Islet precursor cell (in vitro differentiated cells): ENCODE measurements around the gene OLIG1.

Experiments
- DNase-seq: peaks from one replicate; pipeline ENCODE4 v3.0.0-alpha.2; 2018

OLIG1 gene, protein sequence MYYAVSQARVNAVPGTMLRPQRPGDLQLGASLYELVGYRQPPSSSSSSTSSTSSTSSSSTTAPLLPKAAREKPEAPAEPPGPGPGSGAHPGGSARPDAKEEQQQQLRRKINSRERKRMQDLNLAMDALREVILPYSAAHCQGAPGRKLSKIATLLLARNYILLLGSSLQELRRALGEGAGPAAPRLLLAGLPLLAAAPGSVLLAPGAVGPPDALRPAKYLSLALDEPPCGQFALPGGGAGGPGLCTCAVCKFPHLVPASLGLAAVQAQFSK

DNA sequence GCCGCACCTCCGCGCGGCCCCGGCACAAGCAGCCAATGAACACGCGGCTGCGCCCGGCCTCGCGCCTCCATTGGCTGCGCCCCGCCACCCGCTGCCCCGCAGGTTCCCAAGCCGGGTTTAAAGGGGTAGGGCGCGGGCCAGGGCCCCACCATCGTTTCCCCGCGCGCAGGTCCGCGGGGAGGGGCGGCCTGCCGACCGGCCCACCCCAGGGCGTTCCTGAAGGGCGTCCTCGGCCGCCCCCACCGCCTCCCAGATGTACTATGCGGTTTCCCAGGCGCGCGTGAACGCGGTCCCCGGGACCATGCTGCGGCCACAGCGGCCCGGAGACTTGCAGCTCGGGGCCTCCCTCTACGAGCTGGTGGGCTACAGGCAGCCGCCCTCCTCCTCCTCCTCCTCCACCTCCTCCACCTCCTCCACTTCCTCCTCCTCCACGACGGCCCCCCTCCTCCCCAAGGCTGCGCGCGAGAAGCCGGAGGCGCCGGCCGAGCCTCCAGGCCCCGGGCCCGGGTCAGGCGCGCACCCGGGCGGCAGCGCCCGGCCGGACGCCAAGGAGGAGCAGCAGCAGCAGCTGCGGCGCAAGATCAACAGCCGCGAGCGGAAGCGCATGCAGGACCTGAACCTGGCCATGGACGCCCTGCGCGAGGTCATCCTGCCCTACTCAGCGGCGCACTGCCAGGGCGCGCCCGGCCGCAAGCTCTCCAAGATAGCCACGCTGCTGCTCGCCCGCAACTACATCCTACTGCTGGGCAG, at the start of gene OLIG1:
TSS of gene OLIG1 (plus strand) at position 148 of the 750 bp plus-strand sequence. CDS start at position 254, 106 bp downstream.
- DNase-seq = peak; percentile 77

- peak; percentile 51 for DNase-seq
These were observed 49.3 kb upstream of the OLIG1 start for GRCh38 chr21:33020558-33021100.

GRCh38 chr21:33021150-33021549, 48.8 kb upstream of the OLIG1 start:
- DNase-seq = peak; percentile 22

- DNase-seq = peak; percentile 42
These were observed 48.3 kb upstream of the OLIG1 start for GRCh38 chr21:33021667-33022066.

DNA sequence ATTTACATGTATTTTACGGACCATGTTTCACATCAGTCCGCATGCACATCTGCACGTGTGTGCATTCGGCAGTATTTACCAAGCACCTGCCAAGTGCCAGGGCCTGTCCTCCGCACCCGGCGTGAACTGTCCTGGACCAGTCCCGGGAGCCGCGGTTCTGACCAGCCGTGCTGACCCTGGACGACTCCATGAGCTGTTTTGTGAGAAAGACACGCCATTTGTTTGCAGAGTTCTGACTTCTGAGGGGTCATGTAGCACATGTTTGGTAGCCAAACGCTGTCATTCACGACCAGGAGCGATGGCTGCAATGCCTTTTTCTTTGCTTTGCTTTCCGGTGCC, 47.5 kb upstream of the OLIG1 start:
- no peak for DNase-seq

- DNase-seq = peak; percentile 54
These were observed 46.9 kb upstream of the OLIG1 start for GRCh38 chr21:33022828-33023573.

GRCh38 chr21:33023574-33024200, 46.3 kb upstream of the OLIG1 start:
- peak; percentile 56 for DNase-seq

GRCh38 chr21:33024201-33025103, 45.5 kb upstream of the OLIG1 start:
- no peak for DNase-seq

DNA sequence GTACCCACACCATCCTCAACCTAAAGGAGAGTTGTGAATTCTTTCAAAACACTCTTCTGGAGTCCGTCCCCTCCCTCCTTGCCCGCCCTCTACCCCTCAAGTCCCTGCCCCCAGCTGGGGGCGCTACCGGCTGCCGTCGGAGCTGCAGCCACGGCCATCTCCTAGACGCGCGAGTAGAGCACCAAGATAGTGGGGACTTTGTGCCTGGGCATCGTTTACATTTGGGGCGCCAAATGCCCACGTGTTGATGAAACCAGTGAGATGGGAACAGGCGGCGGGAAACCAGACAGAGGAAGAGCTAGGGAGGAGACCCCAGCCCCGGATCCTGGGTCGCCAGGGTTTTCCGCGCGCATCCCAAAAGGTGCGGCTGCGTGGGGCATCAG, 44.8 kb upstream of the OLIG1 start:
- peak; percentile 70 for DNase-seq

GRCh38 chr21:33025489-33026442, 44.2 kb upstream of the OLIG1 start, which contains the start of gene OLIG2:
Gene OLIG2, plus strand, starts transcription at chr21:33025935. Its CDS starts 928 bp downstream, at chr21:33026863.
- peak; percentile 95 for DNase-seq

- DNase-seq = no peak
These were observed 43.5 kb upstream of the OLIG1 start for GRCh38 chr21:33026443-33026858.

DNA sequence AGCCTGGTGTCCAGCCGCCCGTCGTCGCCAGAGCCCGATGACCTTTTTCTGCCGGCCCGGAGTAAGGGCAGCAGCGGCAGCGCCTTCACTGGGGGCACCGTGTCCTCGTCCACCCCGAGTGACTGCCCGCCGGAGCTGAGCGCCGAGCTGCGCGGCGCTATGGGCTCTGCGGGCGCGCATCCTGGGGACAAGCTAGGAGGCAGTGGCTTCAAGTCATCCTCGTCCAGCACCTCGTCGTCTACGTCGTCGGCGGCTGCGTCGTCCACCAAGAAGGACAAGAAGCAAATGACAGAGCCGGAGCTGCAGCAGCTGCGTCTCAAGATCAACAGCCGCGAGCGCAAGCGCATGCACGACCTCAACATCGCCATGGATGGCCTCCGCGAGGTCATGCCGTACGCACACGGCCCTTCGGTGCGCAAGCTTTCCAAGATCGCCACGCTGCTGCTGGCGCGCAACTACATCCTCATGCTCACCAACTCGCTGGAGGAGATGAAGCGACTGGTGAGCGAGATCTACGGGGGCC, 43.0 kb upstream of the OLIG1 start:
- DNase-seq = no peak

DNA sequence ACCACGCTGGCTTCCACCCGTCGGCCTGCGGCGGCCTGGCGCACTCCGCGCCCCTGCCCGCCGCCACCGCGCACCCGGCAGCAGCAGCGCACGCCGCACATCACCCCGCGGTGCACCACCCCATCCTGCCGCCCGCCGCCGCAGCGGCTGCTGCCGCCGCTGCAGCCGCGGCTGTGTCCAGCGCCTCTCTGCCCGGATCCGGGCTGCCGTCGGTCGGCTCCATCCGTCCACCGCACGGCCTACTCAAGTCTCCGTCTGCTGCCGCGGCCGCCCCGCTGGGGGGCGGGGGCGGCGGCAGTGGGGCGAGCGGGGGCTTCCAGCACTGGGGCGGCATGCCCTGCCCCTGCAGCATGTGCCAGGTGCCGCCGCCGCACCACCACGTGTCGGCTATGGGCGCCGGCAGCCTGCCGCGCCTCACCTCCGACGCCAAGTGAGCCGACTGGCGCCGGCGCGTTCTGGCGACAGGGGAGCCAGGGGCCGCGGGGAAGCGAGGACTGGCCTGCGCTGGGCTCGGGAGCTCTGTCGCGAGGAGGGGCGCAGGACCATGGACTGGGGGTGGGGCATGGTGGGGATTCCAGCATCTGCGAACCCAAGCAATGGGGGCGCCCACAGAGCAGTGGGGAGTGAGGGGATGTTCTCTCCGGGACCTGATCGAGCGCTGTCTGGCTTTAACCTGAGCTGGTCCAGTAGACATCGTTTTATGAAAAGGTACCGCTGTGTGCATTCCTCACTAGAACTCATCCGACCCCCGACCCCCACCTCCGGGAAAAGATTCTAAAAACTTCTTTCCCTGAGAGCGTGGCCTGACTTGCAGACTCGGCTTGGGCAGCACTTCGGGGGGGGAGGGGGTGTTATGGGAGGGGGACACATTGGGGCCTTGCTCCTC, 42.3 kb upstream of the OLIG1 start:
- DNase-seq = no peak

DNA sequence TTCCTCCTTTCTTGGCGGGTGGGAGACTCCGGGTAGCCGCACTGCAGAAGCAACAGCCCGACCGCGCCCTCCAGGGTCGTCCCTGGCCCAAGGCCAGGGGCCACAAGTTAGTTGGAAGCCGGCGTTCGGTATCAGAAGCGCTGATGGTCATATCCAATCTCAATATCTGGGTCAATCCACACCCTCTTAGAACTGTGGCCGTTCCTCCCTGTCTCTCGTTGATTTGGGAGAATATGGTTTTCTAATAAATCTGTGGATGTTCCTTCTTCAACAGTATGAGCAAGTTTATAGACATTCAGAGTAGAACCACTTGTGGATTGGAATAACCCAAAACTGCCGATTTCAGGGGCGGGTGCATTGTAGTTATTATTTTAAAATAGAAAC, 41.7 kb upstream of the OLIG1 start:
- no peak for DNase-seq

- DNase-seq = no peak
These were observed 41.1 kb upstream of the OLIG1 start for GRCh38 chr21:33028773-33029384.

DNA sequence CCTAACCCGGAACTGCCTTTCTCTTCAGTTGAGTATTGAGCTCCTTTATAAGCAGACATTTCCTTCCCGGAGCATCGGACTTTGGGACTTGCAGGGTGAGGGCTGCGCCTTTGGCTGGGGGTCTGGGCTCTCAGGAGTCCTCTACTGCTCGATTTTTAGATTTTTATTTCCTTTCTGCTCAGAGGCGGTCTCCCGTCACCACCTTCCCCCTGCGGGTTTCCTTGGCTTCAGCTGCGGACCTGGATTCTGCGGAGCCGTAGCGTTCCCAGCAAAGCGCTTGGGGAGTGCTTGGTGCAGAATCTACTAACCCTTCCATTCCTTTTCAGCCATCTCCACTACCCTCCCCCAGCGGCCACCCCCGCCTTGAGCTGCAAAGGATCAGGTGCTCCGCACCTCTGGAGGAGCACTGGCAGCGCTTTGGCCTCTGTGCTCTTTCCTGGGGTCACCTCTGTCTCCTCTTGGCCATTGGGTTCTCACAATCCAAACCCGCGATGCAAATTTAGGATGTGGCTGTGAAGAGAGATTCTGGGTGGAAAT, 40.5 kb upstream of the OLIG1 start:
- DNase-seq = no peak

DNA sequence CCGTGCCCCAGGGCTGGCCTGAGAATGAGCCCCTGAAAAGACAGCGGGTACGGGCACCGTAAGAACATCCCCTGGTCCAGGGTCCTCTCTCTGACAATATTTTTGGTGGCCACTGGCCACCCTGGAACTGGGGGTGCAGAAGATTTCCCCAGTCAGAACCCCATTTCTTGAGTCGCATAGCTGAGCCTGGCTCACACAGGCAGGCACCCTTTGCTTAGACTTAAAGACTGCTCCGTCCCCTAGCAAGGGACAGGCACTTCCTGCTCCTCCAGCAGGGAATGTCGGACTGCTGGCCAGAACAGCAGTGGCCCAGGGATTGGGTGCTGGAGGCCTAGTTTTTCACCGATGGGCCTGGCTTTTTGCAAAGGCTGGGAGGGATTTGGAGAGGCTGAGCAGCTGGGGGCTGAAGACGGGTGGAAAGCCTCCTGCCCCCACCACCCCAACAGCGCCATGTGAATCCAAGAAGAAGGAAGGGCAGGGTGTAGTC, 39.9 kb upstream of the OLIG1 start:
- no peak for DNase-seq

DNA sequence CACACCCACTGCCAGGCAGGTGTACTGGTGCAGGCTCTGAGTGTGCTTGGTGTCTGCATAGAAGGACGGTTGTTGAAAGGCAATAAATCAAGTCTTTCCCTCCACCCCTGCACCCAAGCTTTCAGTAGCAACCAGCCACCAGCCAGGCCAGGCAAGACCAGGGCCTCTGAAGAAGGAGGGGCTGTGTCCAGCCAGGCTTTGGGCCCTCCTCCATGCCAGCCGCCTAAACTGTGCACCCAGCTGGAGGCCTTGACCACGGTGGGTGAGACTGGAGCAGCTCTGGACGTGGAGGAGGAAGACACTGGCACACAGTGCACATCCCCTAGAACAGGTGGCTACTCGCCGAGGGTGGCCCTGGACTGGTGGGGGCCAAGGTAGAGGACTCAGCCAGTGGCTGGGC, 39.3 kb upstream of the OLIG1 start:
- DNase-seq = no peak
